Measurements from ENCODE around the gene ADGB.

Gene ADGB

DNA sequence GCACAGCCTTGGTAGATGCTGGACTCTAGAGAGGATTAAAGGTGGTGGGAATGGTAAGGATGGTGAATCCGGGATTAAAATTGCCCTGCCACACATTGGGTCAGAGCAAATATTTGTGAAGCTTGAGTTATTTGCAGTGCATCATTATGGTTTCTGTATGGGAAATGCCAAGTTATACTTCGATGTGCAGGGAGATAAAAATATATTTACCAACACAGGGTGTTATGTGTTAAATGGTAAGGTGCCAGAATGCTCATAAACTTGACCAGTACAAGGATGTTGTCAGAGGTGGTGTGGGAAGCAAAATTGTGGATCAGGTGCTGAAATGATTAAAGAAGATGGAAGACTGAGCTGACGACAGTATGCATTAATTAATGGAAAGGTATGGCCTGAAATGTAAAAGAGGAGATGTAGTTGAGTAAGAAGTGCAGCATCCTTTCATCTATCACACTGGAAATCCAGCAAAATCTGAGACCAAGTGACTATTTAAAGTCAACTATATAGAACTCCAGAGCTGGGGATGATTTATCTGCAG, 262.3 kb downstream of the ADGB start:
- no peak for DNase-seq (ENCODE audit: low spot score)

DNA sequence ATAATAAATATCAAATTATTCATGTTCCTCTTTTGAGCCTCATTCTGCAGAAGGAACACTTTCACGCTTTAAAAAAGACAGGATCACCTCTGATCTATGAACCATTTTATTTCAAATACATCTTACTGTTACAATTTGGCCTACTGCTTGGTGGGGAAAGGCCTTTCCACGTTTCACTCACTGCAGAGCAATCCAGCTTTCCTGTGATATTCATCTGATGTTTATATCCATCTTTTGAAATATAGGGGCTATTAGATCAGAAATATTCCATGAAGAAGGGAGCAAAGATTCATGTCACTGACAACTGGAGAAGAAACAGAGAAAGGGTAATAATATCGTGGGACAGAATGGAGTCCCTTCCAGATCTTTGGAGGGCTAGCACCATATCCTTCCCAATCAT, 262.9 kb downstream of the ADGB start:
- no peak for DNase-seq (ENCODE audit: low spot score)

DNA sequence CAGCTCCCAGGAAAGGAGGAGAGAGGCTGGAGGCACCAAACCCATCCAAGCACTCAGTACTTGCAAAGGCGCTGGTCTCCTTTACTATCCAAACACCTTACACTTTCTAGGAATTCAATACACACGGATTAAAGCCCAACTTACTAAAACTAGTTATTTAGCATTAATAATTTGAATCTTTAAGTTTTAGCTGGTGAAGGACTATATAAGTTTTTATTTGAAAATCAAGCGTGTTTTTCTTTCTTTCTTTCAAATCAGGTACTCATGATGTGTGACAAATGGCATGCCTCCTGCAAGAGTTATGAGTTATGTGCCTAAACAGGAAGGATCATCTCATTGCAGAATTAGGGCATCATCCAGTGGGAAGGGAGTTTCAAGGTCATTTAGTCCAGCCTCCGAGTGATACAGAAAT, 263.7 kb downstream of the ADGB start:
- DNase-seq (ENCODE audit: low spot score): no peak

DNA sequence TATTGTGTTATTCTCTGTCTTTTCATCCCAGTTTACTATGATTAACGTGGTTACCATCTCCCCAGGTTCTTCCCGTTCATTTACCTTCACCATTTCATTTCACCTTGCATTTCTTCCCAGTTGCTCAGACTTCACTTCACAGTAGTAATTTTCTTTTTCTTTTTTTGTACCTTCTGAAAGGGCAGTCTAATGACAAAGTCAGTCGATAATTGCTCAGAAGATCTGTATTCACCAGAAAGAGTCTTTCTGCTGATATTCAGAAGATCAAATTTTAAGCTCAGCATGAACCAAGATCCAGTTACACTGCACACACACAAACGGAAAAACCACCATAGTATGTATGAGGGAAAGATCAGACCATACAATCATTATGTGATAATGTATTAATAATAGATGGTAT, 265.5 kb downstream of the ADGB start:
- DNase-seq (ENCODE audit: low spot score): no peak

DNA sequence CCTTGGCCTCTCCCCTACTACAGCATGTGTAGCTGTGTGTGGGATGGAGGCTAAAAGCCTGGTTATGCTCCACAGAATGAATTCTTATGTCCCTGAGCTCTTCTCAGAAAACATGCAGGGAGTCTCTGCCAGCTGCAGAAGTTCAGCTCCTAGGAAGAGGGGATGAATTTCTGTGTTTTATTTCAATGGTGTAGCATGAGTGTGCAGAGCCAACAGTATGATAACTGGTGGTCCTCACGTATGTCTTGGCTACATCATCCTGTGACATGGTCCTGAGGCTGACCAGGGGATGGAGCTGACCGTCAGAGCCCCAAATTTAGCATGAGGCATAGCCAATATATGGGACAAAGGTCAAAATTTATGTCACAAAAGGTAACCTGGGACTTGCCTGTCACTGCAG, 266.1 kb downstream of the ADGB start:
- no peak for DNase-seq (ENCODE audit: low spot score)

Small RNA genes lying within 50 kb of the gene (small RNA-seq; reads per million reads assigned to genes)
- 0 reads per million in 2 experiments for gene RNU6-906P

Data from SK-N-DZ (cell line).